ENCODE data around the gene FLG2. TPM values are rescaled to one million over a fixed set of nuclear protein-coding genes. Genes with fewer than 3 reads are reported as not detected.
"Not testable (repeated sequence)": the region's sequence is repeated elsewhere in the genome, so short reads cannot be mapped to it uniquely, and the experiment has no call there.

The FLG2 gene
- total RNA-seq, 4 donors from 2014 or later, result not detected

GRCh38 chr1:152313970-152314369 lies 45.8 kb downstream of the FLG2 start:
- no peak for TF ChIP-seq EP300 (IDR thresholded peaks at IDR 0.05)
- TF ChIP-seq POLR2A (IDR thresholded peaks at IDR 0.05), result no peak
- TF ChIP-seq CTCF (IDR thresholded peaks at IDR 0.05), result no peak
- no peak for DNase-seq (ENCODE audit: low spot score in 2 of 2)
- 90 to 100% methylated on average over 1 of the region's 1 CpG for WGBS, 2 donors
- H3K36me3 ChIP-seq, result peaks cover 0 to 48% (median 0%) of the 10 kb centered on the region in 3 donors
- peaks cover 0 to 42% (median 0%) of the 10 kb centered on the region in 4 donors for H3K9me3 ChIP-seq
- no peaks in the 10 kb centered on the region for H3K4me1 ChIP-seq
- H3K27me3 ChIP-seq, result no peaks in the 10 kb centered on the region
- no peak overlapping the region for H3K27ac ChIP-seq
- no peak overlapping the region for H3K4me3 ChIP-seq

DNA sequence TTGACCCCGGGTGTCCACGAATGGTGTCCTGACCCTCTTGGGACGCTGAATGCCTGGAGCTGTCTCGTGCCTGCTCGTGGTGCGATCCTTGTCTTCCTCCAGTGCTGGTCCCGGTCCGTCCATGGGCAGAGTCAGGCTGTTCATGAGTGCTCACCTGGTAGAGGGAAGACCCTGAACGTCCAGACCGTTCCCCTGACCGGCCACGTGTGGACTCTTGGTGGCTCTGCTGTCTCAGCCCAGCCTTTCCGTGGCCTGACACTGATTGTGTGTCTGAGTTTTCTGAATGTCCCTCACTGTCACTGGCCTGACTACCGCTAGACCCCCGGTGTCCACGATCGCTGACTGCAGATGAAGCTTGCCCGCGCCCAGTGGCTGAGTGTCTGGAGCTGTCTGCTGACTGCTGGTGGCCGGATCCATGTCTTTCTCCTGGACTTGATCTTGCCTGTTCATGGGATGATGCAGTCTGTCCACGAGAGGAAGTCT lies 46.4 kb downstream of the FLG2 start:
- H3K9me3 ChIP-seq, result peaks cover 0 to 48% (median 0%) of the 10 kb centered on the region in 4 donors
- no peak overlapping the region for H3K27ac ChIP-seq
- TF ChIP-seq CTCF (IDR thresholded peaks at IDR 0.05) (no peak), POLR2A (IDR thresholded peaks at IDR 0.05) (no peak), EP300 (IDR thresholded peaks at IDR 0.05) (no peak)
- peaks cover 0 to 54% (median 0%) of the 10 kb centered on the region in 3 donors for H3K36me3 ChIP-seq
- H3K4me1 ChIP-seq, result no peaks in the 10 kb centered on the region
- no peak overlapping the region for H3K4me3 ChIP-seq
- 92 to 93% methylated on average over 20 to 21 of the region's 21 CpGs for WGBS, 2 donors
- H3K27me3 ChIP-seq, result no peaks in the 10 kb centered on the region
- no peak for DNase-seq (ENCODE audit: low spot score in 2 of 2)

GRCh38 chr1:152312169-152312568 lies 47.6 kb downstream of the FLG2 start:
- Histone ChIP-seq H3K9me3 (peaks cover 0 to 59% (median 0%) of the 10 kb centered on the region in 4 donors), H3K36me3 (peaks cover 0 to 63% (median 0%) of the 10 kb centered on the region in 3 donors)
- not testable (repeated sequence) for H3K4me3 ChIP-seq; H3K4me1 ChIP-seq; H3K27me3 ChIP-seq; DNase-seq (ENCODE audit: low spot score in 2 of 2); H3K27ac ChIP-seq
- WGBS, 2 donors, result 92 to 96% methylated on average over 13 of the region's 13 CpGs

DNA sequence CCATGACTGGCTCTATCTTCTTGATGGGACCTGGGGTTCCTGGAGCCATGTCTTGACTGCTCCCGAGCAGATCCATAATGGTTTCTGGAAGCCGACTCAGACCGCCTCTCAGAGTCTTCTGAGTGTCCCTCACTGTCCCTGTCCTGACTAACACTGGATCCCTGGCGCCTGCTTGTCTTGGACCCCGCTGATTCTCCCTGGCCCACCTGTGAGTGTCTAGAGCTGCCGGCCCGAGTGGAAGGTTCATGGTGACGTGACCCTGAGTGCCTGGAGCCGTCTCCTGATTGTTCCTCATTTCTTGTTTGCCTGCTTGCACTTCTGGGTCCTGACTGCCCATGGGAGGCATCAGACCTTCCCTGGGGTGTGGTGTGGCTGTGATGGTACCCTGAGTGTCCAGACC lies 49.9 kb downstream of the FLG2 start:
- 85 to 96% methylated on average over 5 to 6 of the region's 9 CpGs for WGBS, 2 donors
- DNase-seq (ENCODE audit: low spot score in 2 of 2), result no peak
- no peaks in the 10 kb centered on the region for H3K27me3 ChIP-seq

GRCh38 chr1:152309320-152309901 lies 50.4 kb downstream of the FLG2 start:
- not testable (repeated sequence) for H3K4me3 ChIP-seq; H3K27me3 ChIP-seq; DNase-seq (ENCODE audit: low spot score in 2 of 2); H3K4me1 ChIP-seq; H3K27ac ChIP-seq
- Histone ChIP-seq H3K9me3 (peaks cover 0 to 67% (median 0%) of the 10 kb centered on the region in 4 donors), H3K36me3 (peaks cover 0 to 77% (median 0%) of the 10 kb centered on the region in 3 donors)
- 84 to 91% methylated on average over 17 of the region's 17 CpGs for WGBS, 2 donors

More for the DNA sequence above, 49.9 kb downstream of the FLG2 start:
- no peak overlapping the region for H3K4me3 ChIP-seq
- H3K4me1 ChIP-seq, result no peaks in the 10 kb centered on the region
- TF ChIP-seq CTCF (IDR thresholded peaks at IDR 0.05) (no peak), POLR2A (IDR thresholded peaks at IDR 0.05) (no peak), EP300 (IDR thresholded peaks at IDR 0.05) (no peak)
- peaks cover 0 to 72% (median 0%) of the 10 kb centered on the region in 3 donors for H3K36me3 ChIP-seq
- no peak overlapping the region for H3K27ac ChIP-seq
- peaks cover 0 to 61% (median 0%) of the 10 kb centered on the region in 4 donors for H3K9me3 ChIP-seq

DNA sequence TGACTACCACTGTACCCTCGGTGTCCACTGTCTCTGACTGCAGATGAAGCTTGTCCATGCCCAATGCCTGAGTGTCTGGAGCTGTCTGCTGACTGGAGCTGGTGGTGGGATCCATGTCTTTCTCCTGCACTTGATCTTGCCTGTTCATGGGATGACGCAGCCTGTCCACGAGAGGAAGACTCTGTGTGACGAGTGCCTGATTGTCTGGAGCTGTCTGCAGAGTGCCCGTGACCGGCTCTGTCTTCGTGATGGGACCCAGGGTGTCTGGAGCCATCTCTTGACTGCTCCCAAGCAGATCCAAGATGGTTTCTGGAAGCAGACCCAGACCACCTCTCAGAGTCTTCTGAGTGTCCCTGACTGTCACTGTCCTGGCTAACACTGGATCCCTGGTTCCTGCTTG lies 51.0 kb downstream of the FLG2 start:
- not testable (repeated sequence) for H3K27me3 ChIP-seq; H3K27ac ChIP-seq; H3K4me1 ChIP-seq; H3K4me3 ChIP-seq; DNase-seq (ENCODE audit: low spot score in 2 of 2)
- peaks cover 0 to 83% (median 0%) of the 10 kb centered on the region in 3 donors for H3K36me3 ChIP-seq
- H3K9me3 ChIP-seq, result peaks cover 0 to 72% (median 0%) of the 10 kb centered on the region in 4 donors
- WGBS, 2 donors, result 88% methylated on average over 7 of the region's 7 CpGs

- not testable (repeated sequence) for H3K4me3 ChIP-seq; DNase-seq (ENCODE audit: low spot score in 2 of 2); H3K27ac ChIP-seq; H3K4me1 ChIP-seq; H3K27me3 ChIP-seq
- Histone ChIP-seq H3K36me3 (peaks cover 0 to 81% (median 0%) of the 10 kb centered on the region in 3 donors), H3K9me3 (peaks cover 0 to 75% (median 0%) of the 10 kb centered on the region in 4 donors)
- 86 to 94% methylated on average over 4 to 8 of the region's 8 CpGs for WGBS, 2 donors
These were observed 51.8 kb downstream of the FLG2 start for GRCh38 chr1:152307970-152308369.

DNA sequence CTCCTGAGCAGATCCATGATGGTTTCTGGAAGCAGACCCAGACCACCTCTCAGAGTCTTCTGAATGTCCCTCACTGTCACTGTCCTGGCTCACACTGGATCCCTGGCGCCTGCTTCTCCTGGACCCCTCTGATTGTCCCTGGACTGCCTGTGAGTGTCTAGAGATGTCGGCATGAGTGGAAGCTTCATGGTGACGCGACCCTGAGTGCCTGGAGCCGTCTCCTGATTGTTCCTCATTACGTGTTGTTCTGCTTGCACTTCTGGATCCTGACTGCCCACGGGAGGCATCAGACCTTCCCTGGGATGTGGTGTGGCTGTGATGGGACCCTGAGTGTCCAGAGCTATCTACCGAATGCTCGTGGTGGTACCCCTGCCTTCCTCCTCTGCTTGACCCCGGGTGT lies 53.7 kb downstream of the FLG2 start:
- H3K4me3 ChIP-seq; H3K4me1 ChIP-seq; H3K27me3 ChIP-seq; DNase-seq (ENCODE audit: low spot score in 2 of 2); H3K27ac ChIP-seq: not testable (repeated sequence)
- peaks cover 0 to 70% (median 0%) of the 10 kb centered on the region in 3 donors for H3K36me3 ChIP-seq
- peaks cover 0 to 61% (median 0%) of the 10 kb centered on the region in 4 donors for H3K9me3 ChIP-seq
- 90 to 93% methylated on average over 9 to 10 of the region's 10 CpGs for WGBS, 2 donors

DNA sequence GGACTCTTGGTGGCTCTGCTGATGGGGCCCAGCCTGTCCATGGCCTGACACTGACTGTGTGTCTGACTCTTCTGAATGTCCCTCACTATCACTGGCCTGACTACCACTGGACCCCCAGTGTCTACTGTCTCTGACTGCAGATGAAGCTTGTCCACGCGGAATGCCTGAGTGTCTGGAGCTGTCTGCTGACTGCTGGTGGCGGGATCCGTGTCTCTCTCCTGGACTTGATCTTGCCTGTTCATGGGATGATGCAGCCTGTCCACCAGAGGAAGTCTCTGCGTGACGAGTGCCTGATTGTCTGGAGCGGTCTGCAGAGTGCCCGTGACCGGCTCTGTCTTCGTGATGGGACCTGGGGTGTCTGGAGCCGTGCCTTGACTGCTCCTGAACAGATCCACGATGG lies 55.0 kb downstream of the FLG2 start:
- H3K27me3 ChIP-seq; DNase-seq (ENCODE audit: low spot score in 2 of 2); H3K4me3 ChIP-seq; H3K4me1 ChIP-seq; H3K27ac ChIP-seq: not testable (repeated sequence)
- peaks cover 0 to 48% (median 0%) of the 10 kb centered on the region in 4 donors for H3K9me3 ChIP-seq
- peaks cover 0 to 57% (median 0%) of the 10 kb centered on the region in 3 donors for H3K36me3 ChIP-seq
- 95% methylated on average over 12 of the region's 12 CpGs for WGBS, 2 donors

Measured in tibial nerve (tissue), 4 donors.